Mucosa of descending colon (tissue), 3 donors: ENCODE results near the gene TMPRSS4. TPM values are rescaled to one million over a fixed set of nuclear protein-coding genes. Genes with fewer than 3 reads are reported as not detected.
A peak's percentile ranks its signal among the peaks of the same experiment; 100 is the strongest.

Source experiments
- ATAC-seq: fragments of 200-7000 bp; cut with Tn5 transposase; one replicate; pipeline ENCODE4 v1.9.1; 2020; ENCODE audit warnings: mild to moderate bottlenecking, moderate library complexity
- DNase-seq, 3 donors: peaks; one replicate each; pipeline ENCODE4 v3.0.0-alpha.2; 2020
- H3K36me3 ChIP-seq: fragments of 200-600 bp; one replicate; pipeline ENCODE4 v1.8.0; 2021; ENCODE audit warnings: low read depth, mild to moderate bottlenecking
- H3K4me1 ChIP-seq: fragments of 200-600 bp; one replicate; pipeline ENCODE4 v1.8.0; 2021; ENCODE audit warnings: low read depth, mild to moderate bottlenecking
- H3K4me3 ChIP-seq: fragments of 200-600 bp; one replicate; pipeline ENCODE4 v1.8.0; 2021; ENCODE audit warnings: mild to moderate bottlenecking
- H3K9me3 ChIP-seq: fragments of 200-600 bp; one replicate; pipeline ENCODE4 v1.8.0; 2021; ENCODE audit warnings: mild to moderate bottlenecking
- CTCF ChIP-seq: fragments of 200-600 bp; IDR thresholded peaks from one replicate; pipeline ENCODE4 v1.8.0; 2022; ENCODE audit warnings: antibody characterized with exemption, mild to moderate bottlenecking
- intact Hi-C, 2 donors: fragments of 100-400 bp; cut with DNase I in 1 of 2; cut with micrococcal nuclease in 1 of 2; formaldehyde crosslinking; loops; one replicate each; pipeline versions ENCODE4 v1.11.0 to v1.11.1; 2022; cut with DNase I, micrococcal nuclease
- total RNA-seq, 3 donors: library from RNA; stranded (reverse); fragmentation: NEBNext Ultra II Directional in 2 of 3; extraction: Animal tissue kit (Norgen Biotek cat#: 25700) in 2 of 3; gene quantifications; one replicate each; pipeline versions ENCODE4 v1.2.1 to v1.2.4, GENCODE V29; 2021 to 2023
- donor health status: DM: no; HTN: no; CAD: no; lungs with moderate emphysema.
- donor health status: DM: no; HTN: no; CAD: no.
- donor health status: DM: no; HTN: yes; CAD: no.

The TMPRSS4 gene
- total RNA-seq, 3 donors from 2014 or later: 159 to 648 (median 243) TPM

- Histone ChIP-seq H3K9me3 (no peaks in the 10 kb centered on the region), H3K4me3 (no peak overlapping the region), H3K4me1 (no peaks in the 10 kb centered on the region), H3K36me3 (no peaks in the 10 kb centered on the region)
- DNase-seq (no peak), ATAC-seq (no peak)
- intact Hi-C loops: no loop called here
- no peak for TF ChIP-seq CTCF
Observed at GRCh38 chr11:118124929-118125535, 48.2 kb downstream of the TMPRSS4 start.

GRCh38 chr11:118126082-118126838 is 49.4 kb downstream of the TMPRSS4 start:
- no peaks in the 10 kb centered on the region for H3K36me3 ChIP-seq
- no peaks in the 10 kb centered on the region for H3K4me1 ChIP-seq
- H3K4me3 ChIP-seq: no peak overlapping the region
- no peak for DNase-seq
- TF ChIP-seq CTCF: no peak
- H3K9me3 ChIP-seq: no peaks in the 10 kb centered on the region
- intact Hi-C loops: no loop called here
- ATAC-seq: no peak

GRCh38 chr11:118128310-118128709 is 51.4 kb downstream of the TMPRSS4 start:
- TF ChIP-seq CTCF: no peak
- Histone ChIP-seq H3K4me1 (no peaks in the 10 kb centered on the region), H3K36me3 (no peaks in the 10 kb centered on the region), H3K9me3 (no peaks in the 10 kb centered on the region), H3K4me3 (no peak overlapping the region)
- no peak for DNase-seq
- intact Hi-C loops: no loop called here
- no peak for ATAC-seq

GRCh38 chr11:118128721-118129470 is 52.0 kb downstream of the TMPRSS4 start:
- DNase-seq: no peak
- Histone ChIP-seq H3K4me3 (no peak overlapping the region), H3K36me3 (no peaks in the 10 kb centered on the region), H3K4me1 (no peaks in the 10 kb centered on the region), H3K9me3 (no peaks in the 10 kb centered on the region)
- intact Hi-C loops: no loop called here
- ATAC-seq: no peak
- no peak for TF ChIP-seq CTCF

- no peak overlapping the region for H3K4me3 ChIP-seq
- H3K4me1 ChIP-seq: no peaks in the 10 kb centered on the region
- no peak for TF ChIP-seq CTCF
- H3K9me3 ChIP-seq: no peaks in the 10 kb centered on the region
- peak; percentile 19 for ATAC-seq
- H3K36me3 ChIP-seq: no peaks in the 10 kb centered on the region
- no peak for DNase-seq
- intact Hi-C loops: no loop called here
Observed at GRCh38 chr11:118129471-118130172, 52.7 kb downstream of the TMPRSS4 start.
